C4-2B (cell line): ENCODE results near the gene ZBTB20.

Source experiments
- H3K27ac ChIP-seq: fragments of 450-650 bp; 2 replicates; pipeline ENCODE4 v1.5.1; 2017
- ZFX ChIP-seq: fragments of 450-650 bp; IDR thresholded peaks from 2 replicates; pipeline ENCODE4 v1.6.1; 2017
- TF ChIP-seq, protein P1 (sequence below): fragments of 450-650 bp; conservative IDR thresholded peaks from 2 replicates; pipeline ENCODE4 v1.5.1; 2017; ENCODE audit warnings: mild to moderate bottlenecking

The ZBTB20 gene

DNA sequence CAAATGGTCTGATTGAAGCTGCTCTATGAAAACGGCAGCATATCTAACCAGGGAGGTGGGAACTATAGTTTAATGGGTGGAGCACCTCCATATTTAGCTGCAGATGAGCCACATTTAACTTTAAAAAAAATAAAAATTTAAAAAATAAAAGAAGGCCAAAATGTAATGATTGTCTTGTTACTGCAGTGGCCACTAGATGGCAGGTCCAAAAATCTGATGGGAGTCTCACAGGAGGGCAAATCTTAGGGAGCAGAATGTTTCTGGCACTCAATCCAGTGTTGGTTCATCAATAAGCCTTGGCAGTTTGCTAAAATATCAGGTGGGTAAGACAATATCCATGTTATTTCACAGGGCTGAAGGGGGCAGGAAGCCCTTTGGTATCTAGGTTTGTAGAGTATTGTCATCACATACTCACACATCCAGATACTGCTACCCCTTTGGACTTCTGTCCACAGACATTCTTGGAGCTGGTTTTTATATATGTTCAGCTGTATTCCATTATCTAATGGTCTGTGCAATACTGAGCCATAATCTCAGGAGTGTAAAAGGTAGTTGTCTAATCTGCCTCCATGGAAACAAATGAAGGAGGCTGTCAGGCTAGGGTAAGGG lies 619.9 kb downstream of the ZBTB20 start:
- TF ChIP-seq, protein P1, sequence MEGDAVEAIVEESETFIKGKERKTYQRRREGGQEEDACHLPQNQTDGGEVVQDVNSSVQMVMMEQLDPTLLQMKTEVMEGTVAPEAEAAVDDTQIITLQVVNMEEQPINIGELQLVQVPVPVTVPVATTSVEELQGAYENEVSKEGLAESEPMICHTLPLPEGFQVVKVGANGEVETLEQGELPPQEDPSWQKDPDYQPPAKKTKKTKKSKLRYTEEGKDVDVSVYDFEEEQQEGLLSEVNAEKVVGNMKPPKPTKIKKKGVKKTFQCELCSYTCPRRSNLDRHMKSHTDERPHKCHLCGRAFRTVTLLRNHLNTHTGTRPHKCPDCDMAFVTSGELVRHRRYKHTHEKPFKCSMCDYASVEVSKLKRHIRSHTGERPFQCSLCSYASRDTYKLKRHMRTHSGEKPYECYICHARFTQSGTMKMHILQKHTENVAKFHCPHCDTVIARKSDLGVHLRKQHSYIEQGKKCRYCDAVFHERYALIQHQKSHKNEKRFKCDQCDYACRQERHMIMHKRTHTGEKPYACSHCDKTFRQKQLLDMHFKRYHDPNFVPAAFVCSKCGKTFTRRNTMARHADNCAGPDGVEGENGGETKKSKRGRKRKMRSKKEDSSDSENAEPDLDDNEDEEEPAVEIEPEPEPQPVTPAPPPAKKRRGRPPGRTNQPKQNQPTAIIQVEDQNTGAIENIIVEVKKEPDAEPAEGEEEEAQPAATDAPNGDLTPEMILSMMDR: peak; percentile 67
- no peak for TF ChIP-seq ZFX

DNA sequence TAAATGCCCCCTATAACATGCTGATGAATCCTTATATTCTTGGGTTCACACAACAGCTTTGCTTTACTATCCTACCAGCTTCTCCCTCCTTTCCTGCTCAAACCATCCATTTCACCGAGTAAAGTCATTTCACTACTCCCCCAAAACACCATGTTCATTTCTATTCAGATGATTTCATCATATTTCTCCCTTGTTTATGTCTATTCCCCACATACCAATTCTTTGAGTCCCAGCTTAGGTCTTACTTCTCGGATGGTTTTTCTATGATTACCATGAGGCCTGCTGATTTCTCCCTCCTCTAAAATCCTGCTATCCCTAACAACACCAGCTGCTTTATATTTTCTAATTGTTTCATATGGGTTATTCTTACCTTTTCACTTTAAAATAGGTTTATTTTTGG lies 621.8 kb downstream of the ZBTB20 start:
- no peak overlapping the region for H3K27ac ChIP-seq
- TF ChIP-seq ZFX: no peak
- TF ChIP-seq, protein P1: no peak

More for the DNA sequence above, 619.9 kb downstream of the ZBTB20 start:
- no peak overlapping the region for H3K27ac ChIP-seq

DNA sequence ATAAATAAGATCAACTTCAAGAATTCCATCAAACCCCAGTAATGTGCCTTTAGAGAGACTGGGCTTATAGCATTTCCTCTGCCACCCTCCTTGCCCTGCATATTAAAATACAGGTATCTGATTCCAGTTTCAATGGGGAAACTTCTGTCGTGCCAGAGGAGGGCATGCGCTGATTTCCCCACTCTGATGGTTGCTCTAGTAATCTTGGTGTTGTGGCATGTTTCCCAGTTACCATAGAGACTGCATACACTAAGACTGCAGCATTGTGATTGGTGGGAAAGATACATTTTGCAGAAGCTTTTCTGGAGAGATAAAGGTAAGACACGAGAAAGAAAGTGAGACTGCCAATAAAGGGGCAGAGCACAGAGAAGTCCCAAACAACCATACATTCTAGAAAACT lies 627.7 kb downstream of the ZBTB20 start:
- TF ChIP-seq ZFX: no peak
- TF ChIP-seq, protein P1: no peak

DNA sequence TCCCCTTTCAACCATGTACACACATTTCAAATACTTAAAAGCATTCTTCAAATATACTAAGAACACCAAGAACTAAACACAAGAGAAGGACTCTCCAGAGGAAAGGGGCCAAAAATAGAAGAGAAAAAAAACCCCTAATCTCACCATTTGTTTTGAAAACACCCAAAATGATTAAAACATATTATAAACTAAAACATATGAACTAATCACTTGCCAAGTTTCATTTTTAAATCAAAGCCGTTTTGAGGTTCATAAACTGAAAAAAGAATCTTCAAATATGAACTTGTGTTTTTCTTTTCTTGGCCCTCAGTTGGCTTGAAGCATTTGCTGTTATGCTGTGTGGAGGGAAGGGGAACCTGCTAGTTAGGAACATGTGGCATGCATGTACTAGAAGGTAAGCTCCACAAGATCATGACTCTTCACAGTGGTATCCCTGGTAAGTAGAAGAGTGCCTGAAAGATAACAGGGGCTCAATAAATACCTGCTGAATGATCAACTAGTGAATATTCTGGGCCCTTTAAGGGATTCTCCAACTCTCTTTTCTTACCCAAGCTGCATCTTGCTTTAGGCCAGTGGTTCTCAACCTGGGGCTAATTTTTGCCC lies 628.8 kb downstream of the ZBTB20 start:
- TF ChIP-seq ZFX: no peak
- TF ChIP-seq, protein P1: no peak
- H3K27ac ChIP-seq: no peak overlapping the region

More for the DNA sequence above, 627.7 kb downstream of the ZBTB20 start:
- no peak overlapping the region for H3K27ac ChIP-seq

DNA sequence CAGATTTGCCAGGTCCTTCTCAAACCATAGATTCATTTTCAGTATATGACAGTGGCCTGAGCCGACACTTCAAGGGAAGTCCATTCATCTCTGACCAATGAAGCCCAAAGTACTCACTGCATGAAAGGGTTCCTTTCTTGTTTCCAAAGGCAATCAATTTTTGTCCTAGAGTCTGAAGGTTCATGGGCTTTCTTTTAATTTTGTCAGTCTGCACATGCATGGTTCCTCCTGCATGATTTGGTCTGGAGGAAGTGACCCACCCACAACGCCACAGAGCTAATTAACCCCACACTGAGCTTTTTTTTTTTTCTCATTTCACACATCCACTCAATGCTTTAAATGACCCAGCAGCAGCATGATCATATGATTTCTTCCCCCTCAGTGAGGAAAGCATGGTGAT lies 636.9 kb downstream of the ZBTB20 start:
- TF ChIP-seq ZFX: no peak
- no peak overlapping the region for H3K27ac ChIP-seq

DNA sequence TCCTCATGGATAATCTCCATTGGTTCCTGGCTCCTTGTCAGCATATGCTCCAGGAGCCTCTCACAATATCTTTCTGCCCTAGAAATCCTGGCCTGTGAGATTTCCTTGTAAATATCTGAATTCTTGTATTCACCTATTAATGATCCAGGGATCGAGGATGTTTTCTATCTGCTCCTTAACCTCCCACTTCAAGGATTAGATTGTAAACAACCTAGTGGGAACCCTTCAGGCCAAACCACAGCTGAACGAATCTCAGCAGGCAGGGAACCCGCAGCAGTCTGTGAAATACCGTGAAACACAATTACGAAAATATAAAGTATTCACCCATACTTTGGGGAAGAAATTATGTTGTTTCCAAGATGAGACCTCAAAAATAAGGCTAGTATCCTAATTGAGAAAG lies 637.3 kb downstream of the ZBTB20 start:
- H3K27ac ChIP-seq: no peak overlapping the region
- no peak for TF ChIP-seq ZFX
- TF ChIP-seq, protein P1: no peak

DNA sequence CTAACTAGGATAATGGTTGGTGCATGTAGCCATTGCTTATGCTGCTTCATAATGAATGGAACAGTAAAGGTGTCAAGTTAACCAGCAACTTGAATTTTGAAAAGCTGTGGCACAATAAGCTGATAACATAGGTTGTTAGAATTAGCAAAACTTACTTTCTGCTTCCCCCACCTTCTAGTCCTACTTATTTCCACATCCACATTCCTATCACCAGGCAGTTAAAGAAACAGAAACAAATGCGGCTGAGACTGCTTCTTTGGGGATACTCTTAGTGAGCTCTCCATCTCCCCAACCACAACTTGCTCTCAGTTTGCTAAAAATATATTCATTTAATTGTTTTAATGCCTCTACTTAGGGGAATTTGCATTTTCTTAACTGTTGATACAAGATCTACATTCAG lies 638.1 kb downstream of the ZBTB20 start:
- no peak overlapping the region for H3K27ac ChIP-seq
- TF ChIP-seq ZFX: no peak
- TF ChIP-seq, protein P1: no peak

DNA sequence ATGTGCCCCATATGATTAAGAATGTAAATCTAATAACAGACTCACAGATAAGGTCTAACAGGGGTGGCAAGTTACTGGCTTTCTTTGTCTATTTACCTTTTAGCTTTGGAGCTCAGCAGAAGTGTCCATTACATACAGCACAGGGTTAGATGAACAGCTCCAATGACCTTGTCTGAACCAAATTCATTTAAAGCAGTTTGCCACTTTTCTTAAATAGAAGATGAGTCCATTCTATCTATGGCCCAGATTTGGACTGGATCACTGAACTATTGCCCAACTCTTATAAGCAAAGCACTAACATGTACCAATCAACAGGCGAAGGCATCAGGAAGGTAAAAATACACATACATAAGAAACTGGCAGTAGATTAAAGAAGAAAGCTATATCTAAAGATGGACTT lies 638.9 kb downstream of the ZBTB20 start:
- TF ChIP-seq ZFX: no peak
- TF ChIP-seq, protein P1: no peak
- no peak overlapping the region for H3K27ac ChIP-seq
